GM12878 (cell line): ENCODE data around the gene PDLIM4. TPM values are rescaled to one million over a fixed set of nuclear protein-coding genes. Genes with fewer than 3 reads are reported as not detected.
A peak's percentile ranks its signal among the peaks of the same experiment; 100 is the strongest.

Experiments used
- ATAC-seq: fragments of 200-7000 bp; cut with Tn5 transposase; 3 replicates; pipeline ENCODE4 v1.9.1; 2020; ENCODE audit warnings: mild to moderate bottlenecking, moderate library complexity
- BruUV-seq: library from RNA; stranded (reverse); fragments of 400-500 nt; replicated peaks from 2 replicates; lab custom pipeline; 2021; lab: Mats Ljungman, UMichigan
- CTCF ChIA-PET: fragments of 300-600 bp; sonication (Branson Sonifier 250); formaldehyde crosslinking; extraction: SDS; loops from one replicate; lab custom pipeline; 2021; ENCODE audit warnings: inconsistent platforms; lab: Yijun Ruan, JAX
- POLR2A ChIA-PET: fragments of 350-600 bp; formaldehyde crosslinking; extraction: SDS; loops from one replicate; lab custom pipeline; 2021; ENCODE audit warnings: inconsistent platforms; lab: Charles Lee
- RAD21 ChIA-PET: fragments of 300-600 bp; sonication (Branson Sonifier 250); formaldehyde crosslinking; loops from one replicate; lab custom pipeline; 2023; ENCODE audit warnings: antibody characterized with exemption; ENCODE audit not compliant: unreplicated experiment; lab: Charles Lee
- SMC1A ChIA-PET: fragments of 300-600 bp; sonication (Branson Sonifier 250); formaldehyde crosslinking; loops from one replicate; lab custom pipeline; 2023; ENCODE audit not compliant: unreplicated experiment, uncharacterized antibody; lab: Charles Lee
- DNase-seq: peaks from one replicate; pipeline ENCODE4 v3.0.0-alpha.2; 2011; ENCODE audit warnings: low read depth, low spot score
- FAIRE-seq: peaks from 3 replicates; lab custom pipeline; 2011; peaks lifted over from hg19 to GRCh38; lab: Jason Lieb, UNC
- H2AFZ ChIP-seq: 2 replicates; pipeline ENCODE4 v1.6.0; 2011; ENCODE audit warnings: low read depth, low read length, control low read depth; ENCODE audit not compliant: control insufficient read depth
- H3K27ac ChIP-seq: 2 replicates; pipeline ENCODE4 v1.5.1; 2011; ENCODE audit warnings: control low read depth; ENCODE audit not compliant: control insufficient read depth, insufficient read depth
- H3K27me3 ChIP-seq, 2 experiments: replicated peaks in 1 of 2; 2 replicates each; pipeline versions ENCODE4 v1.6.0 to v1.6.1; 2011; ENCODE audit warnings: low read length in 1 of 2; ENCODE audit not compliant: control insufficient read depth in 2 of 2, insufficient read depth in 2 of 2
- H3K36me3 ChIP-seq, 2 experiments: 2 replicates each; pipeline ENCODE4 v1.5.1; 2011; ENCODE audit warnings: low read length in 1 of 2; ENCODE audit not compliant: control insufficient read depth in 2 of 2, insufficient read depth in 2 of 2
- H3K4me1 ChIP-seq: 2 replicates; pipeline ENCODE4 v1.6.1; 2011; ENCODE audit warnings: mild to moderate bottlenecking, low read length, moderate library complexity, mixed read lengths; ENCODE audit not compliant: control insufficient read depth, insufficient read depth
- H3K4me2 ChIP-seq: 2 replicates; pipeline ENCODE4 v1.6.0; 2011; ENCODE audit warnings: control low read depth; ENCODE audit not compliant: control insufficient read depth, insufficient read depth
- H3K4me3 ChIP-seq: fragments of 200-600 bp; sonication (generic); 2 replicates; pipeline ENCODE4 v1.5.1; 2016
- H3K79me2 ChIP-seq: 2 replicates; pipeline ENCODE4 v1.6.0; 2011; ENCODE audit warnings: low read length; ENCODE audit not compliant: control insufficient read depth, insufficient read depth
- H3K9ac ChIP-seq: 2 replicates; pipeline ENCODE4 v1.8.0; 2011; ENCODE audit warnings: low read length, control low read depth, mixed read lengths; ENCODE audit not compliant: control insufficient read depth, insufficient read depth
- H3K9me3 ChIP-seq: replicated peaks from 3 replicates; pipeline ENCODE4 v1.5.1; 2011; ENCODE audit warnings: mild to moderate bottlenecking, low read length; ENCODE audit not compliant: control insufficient read depth, insufficient read depth
- H4K20me1 ChIP-seq: 2 replicates; pipeline ENCODE4 v1.6.0; 2011; ENCODE audit not compliant: control insufficient read depth, insufficient read depth
- BCLAF1 ChIP-seq: fragments of 450-650 bp; IDR thresholded peaks from 2 replicates; pipeline ENCODE4 v1.6.1; 2017; ENCODE audit warnings: antibody characterized with exemption, mild to moderate bottlenecking, moderate library complexity
- CHD1 ChIP-seq: IDR thresholded peaks from 2 replicates; pipeline ENCODE4 v1.6.1; 2012; ENCODE audit warnings: low read depth, low read length, improper control_type of control experiment
- CREB1 ChIP-seq: IDR thresholded peaks from 2 replicates; pipeline ENCODE4 v1.6.1; 2012; ENCODE audit warnings: low read depth, mild to moderate bottlenecking, inconsistent platforms
- DPF2 ChIP-seq: fragments of 450-650 bp; IDR thresholded peaks from 2 replicates; pipeline ENCODE4 v1.6.1; 2017; ENCODE audit warnings: mild to moderate bottlenecking
- FOS ChIP-seq: IDR thresholded peaks from 3 replicates; pipeline ENCODE4 v1.6.1; 2011; ENCODE audit warnings: borderline replicate concordance; ENCODE audit not compliant: insufficient read length; ENCODE audit errors: extremely low read depth
- IKZF1 ChIP-seq: fragments of 450-650 bp; conservative IDR thresholded peaks from 2 replicates; pipeline ENCODE4 v1.6.1; 2017; ENCODE audit warnings: antibody characterized with exemption, mild to moderate bottlenecking
- IRF5 ChIP-seq: fragments of 450-650 bp; IDR thresholded peaks from 2 replicates; pipeline ENCODE4 v1.6.1; 2017; ENCODE audit warnings: borderline replicate concordance
- MXI1 ChIP-seq: fragments of 150-350 bp; IDR thresholded peaks from 2 replicates; pipeline ENCODE4 v1.6.1; 2011; ENCODE audit warnings: low read depth, mild to moderate bottlenecking, inconsistent platforms, low read length, improper control_type of control experiment
- PKNOX1 ChIP-seq: fragments of 450-650 bp; IDR thresholded peaks from 2 replicates; pipeline ENCODE4 v1.6.1; 2016; ENCODE audit warnings: mild to moderate bottlenecking
- RAD51 ChIP-seq: fragments of 450-650 bp; IDR thresholded peaks from 2 replicates; pipeline ENCODE4 v1.6.1; 2016; ENCODE audit warnings: moderate library complexity, mild to moderate bottlenecking, inconsistent platforms
- RELA ChIP-seq: fragments of 450-650 bp; IDR thresholded peaks from 2 replicates; pipeline ENCODE4 v1.8.0; 2014; ENCODE audit warnings: borderline replicate concordance; ENCODE audit not compliant: partially characterized antibody
- REST ChIP-seq: IDR thresholded peaks from 2 replicates; pipeline ENCODE4 v1.6.1; 2012; ENCODE audit warnings: mild to moderate bottlenecking, low read depth, low read length
- TAF1 ChIP-seq: IDR thresholded peaks from 2 replicates; pipeline ENCODE4 v1.6.1; 2011; ENCODE audit warnings: mild to moderate bottlenecking, low read depth, low read length, borderline replicate concordance
- ZNF274 ChIP-seq: IDR thresholded peaks from one replicate; pipeline ENCODE4 v1.8.0; 2011; ENCODE audit not compliant: insufficient read length, insufficient read depth
- WGBS: methylation state at CpG from one replicate; pipeline ENCODE4 v1.1.6; 2016; ENCODE audit warnings: low lambda C conversion rate; ENCODE audit not compliant: insufficient replicate concordance, insufficient coverage; ENCODE audit errors: missing lambda C conversion rate; 5-methylcytosine and 5-hydroxymethylcytosine counted together
- in situ Hi-C: fragments of 300-500 bp; cut with MboI; formaldehyde crosslinking; loops from 9 replicates; pipeline ENCODE4 v1.14.3; 2018; ENCODE audit warnings: mixed read lengths
- intact Hi-C: fragments of 100-400 bp; cut with micrococcal nuclease; formaldehyde crosslinking; loops from one replicate; pipeline ENCODE4 v1.14.2; 2022; ENCODE audit not compliant: unreplicated experiment
- polyA plus RNA-seq, 11 experiments: library from polyadenylated mRNA; depleted of rRNA in 4 of 11; unstranded in 6 of 11; stranded (reverse) in 5 of 11; fragments of >200 nt; fragmentation: Nextera tagmentation in 4 of 11; fragmentation: Illumina TruSeq in 1 of 11; extraction: Ambion mirVana in 4 of 11; extraction: Trizol in 1 of 11; gene quantifications; 1 replicate in 1 of 11; 2 replicates in 10 of 11; pipeline versions ENCODE4 v1.2.1 to v1.2.3, GENCODE V29; 2011 to 2016; ENCODE audit warnings: inconsistent platforms in 2 of 11, missing spikeins in 2 of 11, low read depth in 1 of 11
- total RNA-seq, 4 experiments: library from RNA; depleted of rRNA in 3 of 4; stranded (reverse); fragments of >200 nt in 3 of 4; fragmentation: Illumina TruSeq in 1 of 4; extraction: Trizol in 1 of 4; gene quantifications; 2 replicates each; pipeline versions ENCODE4 v1.2.1 to v1.2.3, GENCODE V29; 2013 to 2021

The PDLIM4 gene
- total and polyA plus RNA-seq, 10 of the 15 experiments (the other 5 are each of a cell fraction or from before 2014, with no cell fraction given), result 0.13 to 1.7 (median 0.39) TPM; not detected in 3

GRCh38 chr5:132263548-132264261 is 6.2 kb downstream of the PDLIM4 start:
- SMC1A ChIA-PET, result interaction anchor here (0.7 to 1.3 kb wide), 3 partner anchors 25 to 109 kb away, joined by 3 to 4 read pairs (median 3); no protein-coding TSS in a partner anchor
- in situ Hi-C loops (no loop called here), intact Hi-C loops (no loop called here)
- no peaks in the 10 kb centered on the region for H3K27me3 ChIP-seq
- WGBS, result 28% methylated on average over 7 of the region's 7 CpGs
- H4K20me1 ChIP-seq, result no peaks in the 10 kb centered on the region
- no peaks in the 10 kb centered on the region for H3K36me3 ChIP-seq
- POLR2A ChIA-PET, result interaction anchor here (0.9 to 1.1 kb wide), 2 partner anchors 27 to 226 kb away, joined by 3 read pairs; no protein-coding TSS in a partner anchor
- no peak overlapping the region for H3K4me3 ChIP-seq
- no peak overlapping the region for H2AFZ ChIP-seq
- H3K4me1 ChIP-seq, result peaks cover 21% of the 10 kb centered on the region
- FAIRE-seq (no peak), ATAC-seq (peak; percentile 5), DNase-seq (no peak)
- RAD21 ChIA-PET, result interaction anchor here (0.6 to 4.8 kb wide), 9 partner anchors 10 to 153 kb away, joined by 3 to 35 read pairs (median 5); partner anchors contain the start of gene SLC22A4
- H3K9me3 ChIP-seq, result no peaks in the 10 kb centered on the region
- BruUV-seq, result no TSS peak
- H3K27ac ChIP-seq, result no peak overlapping the region
- CTCF ChIA-PET, result interaction anchor here (0.9 to 11.6 kb wide), 6 partner anchors 9 to 84 kb away, joined by 3 to 117 read pairs (median 8); no protein-coding TSS in a partner anchor
- H3K4me2 ChIP-seq, result no peak overlapping the region
- H3K79me2 ChIP-seq, result no peaks in the 10 kb centered on the region
- no peak overlapping the region for H3K9ac ChIP-seq
- no peak for TF ChIP-seq CHD1
- no peak for TF ChIP-seq REST
- no peak for TF ChIP-seq ZNF274
- TF ChIP-seq BCLAF1, result no peak
- peak; percentile 56 for TF ChIP-seq IKZF1
- TF ChIP-seq IRF5, result no peak
- no peak for TF ChIP-seq CREB1
- no peak for TF ChIP-seq TAF1
- no peak for TF ChIP-seq PKNOX1
- TF ChIP-seq DPF2, result peak; percentile 47
- TF ChIP-seq MXI1, result no peak
- TF ChIP-seq FOS, result no peak
- TF ChIP-seq RELA, result no peak
- no peak for TF ChIP-seq RAD51
